Nephron (organoid): ENCODE results near the gene VMAC.
"Not testable (repeated sequence)": the region's sequence is repeated elsewhere in the genome, so short reads cannot be mapped to it uniquely, and the experiment has no call there.

Experiments used
- H3K27ac Mint-ChIP-seq, 3 experiments: 2 replicates each; pipeline ENCODE4 v1.8.0; 2020; ENCODE audit warnings: mixed read lengths in 3 of 3, mild to moderate bottlenecking in 2 of 3, moderate library complexity in 1 of 3
- H3K27me3 Mint-ChIP-seq: 2 replicates; pipeline ENCODE4 v1.8.0; 2021; ENCODE audit warnings: low read depth, mild to moderate bottlenecking, moderate library complexity, mixed read lengths
- H3K36me3 Mint-ChIP-seq: 2 replicates; pipeline ENCODE4 v1.8.0; 2020; ENCODE audit warnings: low read depth, mixed read lengths
- H3K4me1 Mint-ChIP-seq: 2 replicates; pipeline ENCODE4 v1.8.0; 2020; ENCODE audit warnings: mixed read lengths
- H3K4me3 Mint-ChIP-seq, 3 experiments: 2 replicates each; pipeline ENCODE4 v1.8.0; 2020; ENCODE audit warnings: mild to moderate bottlenecking in 3 of 3, mixed read lengths in 3 of 3, moderate library complexity in 2 of 3
- H3K9me3 Mint-ChIP-seq: 2 replicates; pipeline ENCODE4 v1.8.0; 2020; ENCODE audit warnings: mixed read lengths
- TF ChIP-seq, protein P1 (sequence below), 3 experiments: fragments of 200-600 bp; sonication (generic); IDR thresholded peaks; one replicate each; pipeline ENCODE4 v1.5.0; 2021; ENCODE audit warnings: antibody characterized with exemption in 3 of 3; ENCODE audit not compliant: unreplicated experiment in 3 of 3

The VMAC gene

DNA sequence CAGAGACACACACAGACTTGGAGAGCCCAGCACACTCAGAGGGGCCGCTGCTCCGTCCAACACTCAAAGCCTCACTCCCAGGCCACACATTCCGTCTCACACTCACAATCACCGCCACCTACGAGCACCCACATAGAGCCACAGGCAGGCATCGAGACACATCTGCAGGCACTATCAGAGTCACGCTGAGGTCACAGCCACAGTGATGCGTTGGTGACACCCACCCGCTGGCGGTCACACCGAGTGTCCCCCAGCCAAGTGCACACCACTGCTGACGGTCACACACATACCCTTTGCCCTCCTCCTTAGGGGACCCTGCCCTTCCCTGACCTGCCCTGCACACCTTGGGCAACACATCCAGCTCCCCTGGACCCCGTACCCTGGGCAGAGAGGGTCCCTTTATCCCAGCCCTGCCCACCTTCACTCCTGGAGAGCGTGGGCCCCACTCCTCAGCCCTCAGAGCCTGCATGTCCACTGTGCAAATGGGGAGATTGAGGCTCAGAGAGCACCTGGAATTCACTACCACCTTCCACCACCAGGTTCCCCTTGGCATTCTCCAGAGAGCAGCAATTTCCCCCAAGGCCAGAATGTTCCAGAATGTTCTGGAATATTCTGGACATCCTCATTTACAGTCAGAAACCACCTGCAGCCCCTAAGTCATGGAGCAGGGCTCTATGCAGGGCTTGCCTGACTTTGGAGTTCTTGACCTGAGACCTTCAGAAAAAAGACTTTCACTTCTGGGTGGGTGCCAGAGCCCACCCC lies 39.8 kb upstream of the VMAC start:
- no peak overlapping the region for H3K4me3 Mint-ChIP-seq
- no peaks in the 10 kb centered on the region for H3K36me3 Mint-ChIP-seq
- H3K9me3 Mint-ChIP-seq = no peaks in the 10 kb centered on the region
- H3K4me1 Mint-ChIP-seq = no peaks in the 10 kb centered on the region
- peaks cover 14% of the 10 kb centered on the region for H3K27me3 Mint-ChIP-seq
- TF ChIP-seq, protein P1, sequence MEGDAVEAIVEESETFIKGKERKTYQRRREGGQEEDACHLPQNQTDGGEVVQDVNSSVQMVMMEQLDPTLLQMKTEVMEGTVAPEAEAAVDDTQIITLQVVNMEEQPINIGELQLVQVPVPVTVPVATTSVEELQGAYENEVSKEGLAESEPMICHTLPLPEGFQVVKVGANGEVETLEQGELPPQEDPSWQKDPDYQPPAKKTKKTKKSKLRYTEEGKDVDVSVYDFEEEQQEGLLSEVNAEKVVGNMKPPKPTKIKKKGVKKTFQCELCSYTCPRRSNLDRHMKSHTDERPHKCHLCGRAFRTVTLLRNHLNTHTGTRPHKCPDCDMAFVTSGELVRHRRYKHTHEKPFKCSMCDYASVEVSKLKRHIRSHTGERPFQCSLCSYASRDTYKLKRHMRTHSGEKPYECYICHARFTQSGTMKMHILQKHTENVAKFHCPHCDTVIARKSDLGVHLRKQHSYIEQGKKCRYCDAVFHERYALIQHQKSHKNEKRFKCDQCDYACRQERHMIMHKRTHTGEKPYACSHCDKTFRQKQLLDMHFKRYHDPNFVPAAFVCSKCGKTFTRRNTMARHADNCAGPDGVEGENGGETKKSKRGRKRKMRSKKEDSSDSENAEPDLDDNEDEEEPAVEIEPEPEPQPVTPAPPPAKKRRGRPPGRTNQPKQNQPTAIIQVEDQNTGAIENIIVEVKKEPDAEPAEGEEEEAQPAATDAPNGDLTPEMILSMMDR (IDR thresholded peaks at IDR 0.05; ENCODE audit: unreplicated experiment in 3 of 3) = no peak
- no peak overlapping the region for H3K27ac Mint-ChIP-seq

DNA sequence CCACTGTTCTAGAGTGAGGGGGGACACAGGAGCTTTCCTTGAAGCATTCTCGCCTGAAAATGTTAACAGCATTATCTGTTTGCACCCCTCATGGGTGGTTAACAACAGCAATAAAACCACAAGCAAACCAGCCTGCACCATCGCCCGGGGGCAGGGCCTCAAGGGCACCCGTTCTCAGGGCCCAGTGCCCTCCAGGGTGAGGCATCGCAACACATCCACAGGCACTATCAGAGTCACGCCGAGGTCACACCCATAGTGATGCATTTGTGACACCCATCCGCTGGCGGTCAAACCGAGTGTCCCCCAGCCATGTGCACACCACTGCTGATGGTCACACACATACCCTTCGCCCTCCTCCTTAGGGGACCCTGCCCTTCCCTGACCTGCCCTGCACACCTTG lies 38.9 kb upstream of the VMAC start:
- Mint-ChIP-seq H3K4me3 (no peak overlapping the region), H3K27me3 (peaks cover 14% of the 10 kb centered on the region), H3K4me1 (no peaks in the 10 kb centered on the region), H3K36me3 (no peaks in the 10 kb centered on the region), H3K27ac (no peak overlapping the region), H3K9me3 (no peaks in the 10 kb centered on the region)
- TF ChIP-seq, protein P1 (IDR thresholded peaks at IDR 0.05; ENCODE audit: unreplicated experiment in 3 of 3) = no peak

DNA sequence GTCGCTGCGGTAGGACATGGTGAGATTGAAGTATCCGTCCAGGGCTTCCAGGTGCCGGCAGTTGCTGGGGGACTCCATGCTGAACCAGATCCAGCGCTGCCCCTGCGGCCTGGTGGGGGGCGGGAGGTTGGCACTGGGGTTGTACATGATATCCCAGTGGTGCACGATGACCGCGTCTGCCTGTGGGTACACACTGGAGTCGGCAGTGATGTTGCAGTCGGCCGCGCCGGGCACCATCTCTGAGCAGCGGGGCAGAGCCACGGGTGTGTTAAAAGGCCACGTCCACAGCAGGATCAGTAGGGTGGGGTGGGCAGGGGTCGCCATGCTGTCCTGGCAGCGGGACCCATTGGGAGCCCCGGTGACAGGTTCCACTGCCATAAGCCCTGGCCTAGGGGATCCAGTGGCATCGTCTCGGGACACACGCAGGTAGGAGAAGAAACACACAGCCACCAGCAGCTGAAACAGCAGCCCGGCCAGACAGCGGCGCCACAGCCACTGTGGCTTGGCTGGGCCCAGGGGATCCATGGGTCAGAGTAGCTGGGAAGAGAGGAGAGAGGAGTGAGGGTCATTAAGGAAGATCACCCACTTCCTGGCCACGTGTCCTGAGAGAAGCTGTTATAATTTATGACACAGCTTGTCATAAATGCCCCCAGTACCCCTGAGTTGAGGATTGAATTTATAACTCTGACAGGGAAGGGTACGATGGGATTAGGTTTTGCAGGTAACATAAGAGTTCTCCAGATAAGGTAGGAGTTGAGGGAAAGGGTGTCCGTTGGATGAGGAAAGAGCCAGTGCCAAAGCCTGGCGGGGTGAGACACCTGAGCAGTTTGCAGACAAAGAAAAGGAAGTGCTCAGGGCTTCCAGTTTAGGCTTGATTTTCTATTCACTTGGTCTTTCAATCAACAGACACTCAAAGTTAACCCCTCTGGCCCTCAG lies 37.2 kb upstream of the VMAC start:
- H3K9me3 Mint-ChIP-seq = no peaks in the 10 kb centered on the region
- H3K4me3 Mint-ChIP-seq = no peak overlapping the region
- no peaks in the 10 kb centered on the region for H3K36me3 Mint-ChIP-seq
- H3K4me1 Mint-ChIP-seq = no peaks in the 10 kb centered on the region
- peak overlapping the region in 1 of 3 experiments; percentile 5 for H3K27ac Mint-ChIP-seq
- TF ChIP-seq, protein P1 (IDR thresholded peaks at IDR 0.05; ENCODE audit: unreplicated experiment in 3 of 3) = no peak
- peaks cover 17% of the 10 kb centered on the region for H3K27me3 Mint-ChIP-seq

DNA sequence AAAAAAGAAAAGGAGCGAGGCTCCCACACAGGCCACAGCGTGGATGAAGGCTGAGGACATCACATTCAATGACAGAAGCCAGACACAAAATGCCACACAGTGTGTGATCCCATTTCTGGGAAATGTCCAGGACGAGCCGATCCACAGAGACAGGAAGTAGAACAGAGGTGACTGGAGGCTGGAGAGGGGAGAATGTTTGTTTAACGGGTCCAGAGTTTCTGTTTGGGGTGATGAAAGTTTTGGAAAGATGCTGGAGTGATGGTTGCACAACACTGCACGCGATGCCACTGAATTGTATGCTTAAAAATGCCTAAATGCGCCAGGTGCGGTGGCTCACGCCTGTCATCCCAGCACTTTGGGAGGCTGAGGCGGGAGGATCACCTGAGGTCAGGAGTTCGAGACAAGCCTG lies 33.7 kb upstream of the VMAC start:
- no peaks in the 10 kb centered on the region for H3K36me3 Mint-ChIP-seq
- peaks cover 6% of the 10 kb centered on the region for H3K27me3 Mint-ChIP-seq
- H3K4me1 Mint-ChIP-seq = no peaks in the 10 kb centered on the region
- H3K27ac Mint-ChIP-seq = no peak overlapping the region
- no peak overlapping the region for H3K4me3 Mint-ChIP-seq
- H3K9me3 Mint-ChIP-seq = no peaks in the 10 kb centered on the region
- TF ChIP-seq, protein P1 (IDR thresholded peaks at IDR 0.05; ENCODE audit: unreplicated experiment in 3 of 3) = no peak

DNA sequence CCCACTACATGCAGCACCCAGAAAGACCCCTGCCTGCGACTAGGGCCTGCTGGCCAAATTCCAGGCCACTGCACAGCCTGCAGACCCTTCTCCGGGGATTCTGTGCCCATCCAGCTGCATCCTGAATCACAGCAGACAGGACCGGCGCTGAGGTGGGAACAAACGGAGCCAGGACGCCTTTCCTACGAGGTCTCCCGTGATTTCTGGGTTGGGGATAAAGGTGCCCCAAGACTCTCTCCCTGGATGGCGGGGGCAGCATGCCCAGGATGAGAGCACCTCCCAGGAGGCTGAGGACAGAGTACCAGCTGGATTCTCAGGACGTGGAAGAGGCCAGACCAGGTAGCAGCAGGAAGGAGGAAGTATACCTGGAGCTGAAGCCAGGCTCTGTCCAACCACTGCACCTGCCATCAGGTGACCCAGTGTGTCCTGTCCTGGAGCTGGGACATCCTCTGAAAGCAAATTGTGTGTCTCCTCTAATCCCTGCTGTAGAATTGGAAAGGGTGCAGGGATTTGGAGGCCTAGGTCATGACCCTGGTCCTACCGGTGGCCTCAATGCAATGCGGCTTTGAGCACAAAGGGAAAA lies 31.0 kb upstream of the VMAC start:
- H3K27me3 Mint-ChIP-seq = peaks cover 8% of the 10 kb centered on the region
- no peak overlapping the region for H3K4me3 Mint-ChIP-seq
- H3K36me3 Mint-ChIP-seq = no peaks in the 10 kb centered on the region
- no peak overlapping the region for H3K27ac Mint-ChIP-seq
- peaks cover 15% of the 10 kb centered on the region for H3K4me1 Mint-ChIP-seq
- no peaks in the 10 kb centered on the region for H3K9me3 Mint-ChIP-seq
- TF ChIP-seq, protein P1 (IDR thresholded peaks at IDR 0.05; ENCODE audit: unreplicated experiment in 3 of 3) = no peak

DNA sequence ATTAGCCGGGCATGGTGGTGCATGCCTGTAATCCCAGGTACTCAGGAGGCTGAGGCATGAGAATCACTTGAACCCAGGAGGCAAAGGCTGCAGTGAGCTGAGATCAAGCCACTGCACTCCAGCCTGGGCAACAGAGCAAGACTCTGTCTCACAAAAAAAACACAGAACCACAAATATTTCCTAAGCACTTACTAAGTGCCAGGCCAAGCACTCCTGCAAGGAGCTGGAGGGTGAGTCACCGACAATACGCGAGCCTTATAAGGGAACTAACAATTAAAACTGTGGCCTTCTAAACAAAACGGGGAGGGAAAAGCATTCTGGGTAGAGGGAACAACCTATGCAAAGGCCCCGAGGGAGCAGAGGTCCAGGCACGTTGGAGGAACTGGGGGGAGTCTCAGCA lies 30.2 kb upstream of the VMAC start:
- H3K4me1 Mint-ChIP-seq = peaks cover 15% of the 10 kb centered on the region
- H3K9me3 Mint-ChIP-seq, H3K4me3 Mint-ChIP-seq, H3K27me3 Mint-ChIP-seq, H3K36me3 Mint-ChIP-seq, H3K27ac Mint-ChIP-seq: not testable (repeated sequence)
